COLO668 (cell line): ENCODE results near the gene FAM98B.
"Not testable (repeated sequence)": the region's sequence is repeated elsewhere in the genome, so short reads cannot be mapped to it uniquely, and the experiment has no call there.

ENCODE experiments used
- DNase-seq: peaks from one replicate; lab custom pipeline; 2025; ENCODE audit not compliant: unreplicated experiment; lab: John Stamatoyannopoulos, UW

Gene FAM98B

DNA sequence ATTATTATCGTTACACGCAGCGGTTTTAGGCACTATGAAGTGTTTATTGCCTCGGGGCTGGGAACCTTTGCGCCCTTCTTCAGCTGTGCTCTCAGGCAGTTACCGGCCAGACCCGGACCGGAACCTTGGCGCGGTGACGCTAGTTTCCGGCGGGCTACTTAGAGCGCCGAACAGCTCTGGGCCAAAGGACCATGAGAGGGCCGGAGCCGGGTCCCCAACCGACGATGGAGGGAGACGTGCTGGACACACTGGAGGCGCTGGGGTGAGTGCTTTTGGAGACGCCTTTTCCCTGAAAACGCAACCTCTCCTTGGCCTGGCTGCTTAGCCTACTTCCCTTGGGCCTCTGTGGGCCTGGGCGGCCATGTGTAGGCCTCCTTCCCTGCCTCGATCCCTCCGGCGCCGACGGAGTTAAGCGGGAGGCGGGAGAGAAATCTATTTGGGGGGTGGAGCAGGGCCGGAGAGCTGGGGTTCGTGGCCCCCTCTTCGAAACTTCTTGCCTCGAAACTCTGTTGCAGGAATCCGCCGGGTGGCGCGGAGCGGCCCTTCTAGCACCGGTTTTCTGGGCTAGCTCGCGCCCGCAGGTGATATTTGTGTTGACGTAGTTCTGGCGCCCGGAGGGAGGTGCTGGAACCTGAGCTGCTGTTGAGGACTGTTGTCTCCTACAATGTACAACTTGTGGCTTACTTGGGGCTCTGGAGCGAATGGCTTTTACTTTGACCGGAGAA is at the start of gene FAM98B:
TSS of gene FAM98B (plus strand) at position 157 of the 725 bp plus-strand sequence. CDS start at position 192, 35 bp downstream.
- peak; percentile 89 for DNase-seq

DNA sequence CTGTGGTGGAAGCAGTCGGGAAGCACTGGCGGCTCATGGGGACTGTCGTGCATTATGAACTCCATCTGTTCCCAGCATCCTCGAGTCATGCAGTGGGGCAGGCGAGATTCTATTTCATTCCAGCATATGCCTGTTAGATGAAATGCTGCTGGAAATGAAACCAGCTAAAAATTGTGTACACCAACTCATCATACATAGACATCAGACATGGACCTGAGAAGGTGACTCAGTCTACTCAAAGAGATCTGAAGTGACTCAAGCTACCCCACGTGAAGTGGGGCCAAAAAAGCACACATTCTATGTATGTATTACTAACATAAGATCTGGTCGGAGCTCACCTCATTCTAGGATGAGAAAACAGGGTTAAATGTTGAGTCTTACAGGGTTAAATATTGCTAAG is 47.5 kb upstream of the FAM98B start:
- DNase-seq: no peak

- no peak for DNase-seq
These were observed 45.4 kb upstream of the FAM98B start for GRCh38 chr15:38408576-38408975.

DNA sequence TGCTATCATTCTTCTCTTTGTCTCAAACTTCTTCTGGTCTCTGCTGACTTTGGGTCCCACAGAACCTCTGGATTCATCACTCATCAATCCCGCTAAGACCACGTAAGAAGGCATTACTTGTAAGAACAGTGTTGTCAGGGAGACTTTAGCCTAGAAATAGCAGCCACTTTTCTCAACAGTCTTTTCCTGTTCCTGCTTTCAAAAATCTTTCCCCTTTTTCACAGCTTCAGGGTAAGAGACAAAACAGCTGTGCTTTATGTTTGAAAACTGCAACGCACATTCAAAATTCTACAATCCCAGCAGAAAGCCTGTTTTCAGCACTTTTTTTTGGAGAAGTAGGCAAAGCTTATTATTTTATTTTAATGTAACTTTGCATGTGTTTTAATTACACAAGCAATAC is 42.0 kb upstream of the FAM98B start:
- DNase-seq: no peak

- no peak for DNase-seq
These were observed 41.5 kb upstream of the FAM98B start for GRCh38 chr15:38412466-38412865.

DNA sequence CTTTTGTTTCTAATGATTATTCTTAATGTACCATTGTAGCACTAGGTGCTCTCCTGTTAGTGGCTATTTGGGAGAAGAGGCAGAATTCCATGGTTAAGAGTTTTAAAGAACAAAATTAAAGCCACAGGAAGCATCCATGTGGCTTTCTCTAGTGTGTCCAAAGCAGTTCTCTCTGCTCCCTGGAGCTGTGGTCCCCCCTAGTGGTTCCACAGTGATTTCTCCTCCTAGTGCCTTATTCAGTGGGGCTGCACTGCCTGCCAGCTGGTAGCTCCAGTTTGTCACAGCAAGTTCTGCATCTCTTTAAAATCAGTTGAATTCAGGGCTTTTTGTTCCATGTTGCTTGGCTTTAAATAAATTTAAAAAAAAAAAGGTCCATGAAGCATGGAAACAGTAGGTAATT is 39.6 kb upstream of the FAM98B start:
- DNase-seq: peak; percentile 15

- no peak for DNase-seq
These were observed 32.7 kb upstream of the FAM98B start for GRCh38 chr15:38421069-38421690.

GRCh38 chr15:38424101-38424552 is 29.8 kb upstream of the FAM98B start:
- DNase-seq: no peak

DNA sequence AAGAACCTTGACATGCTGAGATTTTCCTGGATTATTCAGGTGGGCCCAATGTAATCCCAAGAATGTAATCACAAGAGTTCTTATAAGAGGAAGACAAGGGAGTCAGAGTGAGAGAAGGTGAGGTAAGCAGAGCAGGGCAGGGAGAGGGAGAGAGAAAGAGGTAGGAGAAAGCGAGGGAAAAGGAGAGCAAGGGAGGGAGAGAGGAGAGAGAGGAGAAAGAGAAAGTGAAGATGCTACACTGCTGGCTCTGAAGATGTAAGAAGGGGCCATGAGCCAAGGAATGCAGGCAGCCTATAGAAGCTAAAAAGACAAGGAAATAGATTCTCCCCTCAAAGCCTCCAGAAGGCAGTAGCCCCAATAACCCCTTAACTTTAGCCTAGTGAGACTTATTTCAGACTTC is 28.7 kb upstream of the FAM98B start:
- no peak for DNase-seq

GRCh38 chr15:38427380-38427779 is 26.5 kb upstream of the FAM98B start:
- no peak for DNase-seq

- no peak for DNase-seq
These were observed 23.7 kb upstream of the FAM98B start for GRCh38 chr15:38430106-38430760.

DNA sequence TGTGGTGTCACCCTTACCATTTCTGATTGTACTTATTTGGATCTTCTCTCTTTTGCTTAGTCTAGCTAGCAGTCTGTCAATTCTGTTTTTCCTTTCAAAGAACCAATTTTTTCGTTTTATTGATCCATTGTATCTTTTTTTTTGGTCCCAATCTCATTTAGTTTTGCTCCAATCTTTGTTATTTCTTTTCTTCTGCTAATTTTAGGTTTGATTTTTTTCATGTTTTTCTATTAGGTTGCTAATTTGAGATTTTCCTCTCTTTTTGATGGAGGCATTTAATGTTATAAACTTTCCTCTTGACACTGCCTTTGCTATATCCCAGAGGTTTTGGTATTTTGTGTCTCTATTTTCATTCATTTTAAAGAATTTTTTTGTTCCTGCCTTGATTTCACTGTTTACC is 16.9 kb upstream of the FAM98B start:
- DNase-seq: no peak

DNA sequence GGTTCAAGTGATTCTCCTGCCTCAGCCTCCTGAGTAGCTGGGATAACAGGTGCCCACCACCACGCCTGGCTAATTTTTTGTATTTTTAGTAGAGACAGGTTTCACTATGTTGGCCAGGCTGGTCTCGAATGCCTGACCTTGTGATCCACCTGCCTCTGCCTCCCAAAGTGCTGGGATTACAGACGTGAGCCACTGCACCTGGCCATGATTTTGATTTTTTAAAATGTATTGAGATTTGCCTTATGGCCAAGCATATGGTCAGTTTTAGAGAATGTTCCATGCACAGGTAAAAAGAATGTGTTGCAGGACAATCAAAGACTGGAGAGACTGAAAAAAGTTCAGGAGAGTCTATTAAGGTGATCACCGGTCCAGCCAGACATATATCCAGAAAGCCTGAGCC is 16.3 kb upstream of the FAM98B start:
- DNase-seq: not testable (repeated sequence)

GRCh38 chr15:38438031-38438986 is 15.6 kb upstream of the FAM98B start:
- DNase-seq: no peak

DNA sequence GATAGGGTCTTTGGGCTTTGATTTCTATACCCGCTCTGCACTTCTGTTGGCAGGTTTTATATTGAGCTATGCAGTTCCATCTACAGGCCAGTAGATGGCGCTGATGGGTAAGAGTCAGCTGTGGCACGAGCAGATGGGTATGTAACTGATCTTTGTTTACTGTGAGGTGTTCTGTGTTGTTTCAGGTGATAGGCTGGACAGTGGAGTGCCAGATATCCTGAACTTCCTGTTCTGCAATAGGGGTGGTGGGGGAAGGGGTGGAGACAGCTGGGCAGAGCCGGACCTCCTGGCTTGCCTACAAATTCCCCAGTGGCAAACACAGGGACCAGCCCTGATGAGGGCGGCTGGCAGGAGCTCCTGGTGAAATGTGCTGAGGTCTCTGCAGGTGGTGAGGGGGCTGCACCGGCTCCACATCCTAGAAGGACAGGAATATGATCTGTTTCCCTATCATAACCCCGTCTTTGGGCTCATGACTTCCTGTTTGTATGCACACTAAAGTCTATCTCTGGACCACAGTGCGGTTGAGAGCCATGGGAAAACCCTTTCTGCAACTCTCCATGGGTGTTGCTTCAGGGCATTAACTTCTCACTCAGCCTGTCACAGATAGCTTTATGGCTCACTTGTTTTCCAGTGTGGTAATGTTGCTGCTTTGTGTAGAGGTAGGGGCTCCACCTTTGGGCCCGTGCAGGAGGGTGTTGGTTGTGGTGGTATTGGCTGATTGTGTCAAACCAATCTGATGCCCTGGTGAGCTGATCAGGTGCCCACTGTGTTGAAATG is 13.4 kb upstream of the FAM98B start:
- peak; percentile 73 for DNase-seq

GRCh38 chr15:38441130-38441519 is 12.8 kb upstream of the FAM98B start:
- DNase-seq: no peak

DNA sequence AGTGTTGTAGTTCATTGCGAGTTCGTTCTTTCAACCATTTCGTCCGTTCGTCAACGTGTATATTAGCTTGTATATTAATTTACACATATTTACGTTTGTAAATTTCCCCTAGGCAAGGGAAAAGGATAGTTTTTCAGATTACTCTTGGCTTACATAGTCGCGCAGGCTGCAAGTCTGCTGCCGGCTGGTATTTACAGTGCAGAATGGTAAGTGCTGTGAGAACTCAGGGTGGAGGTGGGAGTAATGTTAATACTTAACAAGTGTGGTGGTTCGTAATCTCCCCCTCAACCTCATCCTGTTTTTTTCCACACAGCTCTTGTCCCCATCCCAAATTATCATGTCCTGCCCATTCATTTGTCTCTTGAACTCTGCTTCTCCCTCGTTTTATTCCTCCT is 766 bp downstream of the FAM98B start:
- DNase-seq: no peak

GRCh38 chr15:38455092-38455491 is 1.2 kb downstream of the FAM98B start:
- DNase-seq: peak; percentile 5

DNA sequence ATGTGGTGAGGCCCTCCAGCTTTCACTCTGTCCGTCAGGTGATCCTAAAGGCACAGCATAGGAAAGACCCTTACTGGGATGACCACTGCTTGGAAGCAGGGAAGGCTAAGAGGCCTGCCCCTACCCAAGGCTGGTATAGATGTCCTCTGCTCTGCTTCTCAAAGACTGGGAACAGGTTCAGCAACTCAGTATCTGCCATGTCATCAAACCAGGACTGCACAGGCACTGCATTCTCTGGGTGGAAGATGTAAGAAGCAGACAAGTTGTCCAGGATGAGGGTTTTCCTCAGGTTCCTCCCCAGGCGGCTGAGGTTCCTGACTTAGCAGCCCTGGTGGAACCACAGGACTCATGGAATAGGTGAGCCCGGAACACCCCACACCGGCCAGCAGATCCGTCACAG is 4.7 kb downstream of the FAM98B start:
- no peak for DNase-seq

DNA sequence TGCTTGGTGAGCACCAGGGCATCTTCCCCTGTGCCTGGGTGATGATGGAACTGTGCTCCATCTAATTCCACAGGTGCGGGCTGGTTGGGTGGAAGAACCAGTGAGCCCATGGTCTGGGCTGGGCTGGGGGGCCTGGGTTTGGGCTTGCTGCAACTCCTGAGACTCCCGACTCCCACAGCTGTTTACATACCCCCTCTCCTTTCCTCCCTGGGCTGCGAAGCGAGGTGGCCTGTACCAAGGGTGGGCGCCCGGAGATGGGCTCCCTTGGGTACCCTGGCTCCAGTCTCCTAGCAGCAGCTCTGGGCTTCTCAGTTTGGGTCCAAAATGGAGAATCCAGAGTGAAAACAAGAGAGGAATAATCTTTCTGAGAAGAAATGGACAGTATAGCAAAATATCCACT is 5.6 kb downstream of the FAM98B start:
- DNase-seq: no peak
